Measurements from ENCODE around the gene CCDC192. TPM values are rescaled to one million over a fixed set of nuclear protein-coding genes. Genes with fewer than 3 reads are reported as not detected.

CCDC192 gene
- total RNA-seq, 2 experiments from 2014 or later = not detected

- ChIA-PET POLR2A (no interaction called here), CTCF (no interaction called here)
- DNase-seq = no peak
- no peaks in the 10 kb centered on the region for H3K36me3 ChIP-seq (ENCODE audit: insufficient read depth, low read length)
- no peak for ATAC-seq (ENCODE audit: poor library complexity)
- no peaks in the 10 kb centered on the region for H3K9me3 ChIP-seq (ENCODE audit: control insufficient read depth in 1 of 2, insufficient read depth in 1 of 2, low read length in 2 of 2)
- Mint-ChIP-seq H3K36me3 (ENCODE audit: low read depth) (no peaks in the 10 kb centered on the region), H3K27ac (no peak overlapping the region), H3K4me1 (ENCODE audit: low read depth) (no peaks in the 10 kb centered on the region), H3K27me3 (no peaks in the 10 kb centered on the region), H3K9me3 (no peaks in the 10 kb centered on the region), H3K4me3 (no peak overlapping the region)
- TF ChIP-seq, protein P1, sequence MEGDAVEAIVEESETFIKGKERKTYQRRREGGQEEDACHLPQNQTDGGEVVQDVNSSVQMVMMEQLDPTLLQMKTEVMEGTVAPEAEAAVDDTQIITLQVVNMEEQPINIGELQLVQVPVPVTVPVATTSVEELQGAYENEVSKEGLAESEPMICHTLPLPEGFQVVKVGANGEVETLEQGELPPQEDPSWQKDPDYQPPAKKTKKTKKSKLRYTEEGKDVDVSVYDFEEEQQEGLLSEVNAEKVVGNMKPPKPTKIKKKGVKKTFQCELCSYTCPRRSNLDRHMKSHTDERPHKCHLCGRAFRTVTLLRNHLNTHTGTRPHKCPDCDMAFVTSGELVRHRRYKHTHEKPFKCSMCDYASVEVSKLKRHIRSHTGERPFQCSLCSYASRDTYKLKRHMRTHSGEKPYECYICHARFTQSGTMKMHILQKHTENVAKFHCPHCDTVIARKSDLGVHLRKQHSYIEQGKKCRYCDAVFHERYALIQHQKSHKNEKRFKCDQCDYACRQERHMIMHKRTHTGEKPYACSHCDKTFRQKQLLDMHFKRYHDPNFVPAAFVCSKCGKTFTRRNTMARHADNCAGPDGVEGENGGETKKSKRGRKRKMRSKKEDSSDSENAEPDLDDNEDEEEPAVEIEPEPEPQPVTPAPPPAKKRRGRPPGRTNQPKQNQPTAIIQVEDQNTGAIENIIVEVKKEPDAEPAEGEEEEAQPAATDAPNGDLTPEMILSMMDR (IDR thresholded peaks at IDR 0.05) = no peak
- intact Hi-C loops (cut with DNase I, micrococcal nuclease) = no loop called here
- no peaks in the 10 kb centered on the region for H3K27me3 ChIP-seq (ENCODE audit: control insufficient read depth in 1 of 2, insufficient read depth in 2 of 2, low read length in 2 of 2)
- H3K4me3 ChIP-seq (ENCODE audit: low read length) = no peak overlapping the region
- no peak overlapping the region for H3K27ac ChIP-seq (ENCODE audit: low read depth in 1 of 2, low read length in 2 of 2)
- H3K4me1 ChIP-seq (ENCODE audit: insufficient read depth, low read length) = no peaks in the 10 kb centered on the region
Observed at GRCh38 chr5:127887282-127887681, 184.1 kb downstream of the CCDC192 start.

GRCh38 chr5:127891942-127892341 lies 188.8 kb downstream of the CCDC192 start:
- intact Hi-C loops (cut with DNase I, micrococcal nuclease) = no loop called here
- POLR2A ChIA-PET = no interaction called here
- no peak overlapping the region for H3K27ac Mint-ChIP-seq
- TF ChIP-seq, protein P1 (IDR thresholded peaks at IDR 0.05) = no peak
- no peaks in the 10 kb centered on the region for H3K27me3 ChIP-seq (ENCODE audit: control insufficient read depth in 1 of 2, insufficient read depth in 2 of 2, low read length in 2 of 2)
- H3K4me1 Mint-ChIP-seq (ENCODE audit: low read depth) = no peaks in the 10 kb centered on the region
- H3K9me3 ChIP-seq (ENCODE audit: control insufficient read depth in 1 of 2, insufficient read depth in 1 of 2, low read length in 2 of 2) = no peaks in the 10 kb centered on the region
- ATAC-seq (ENCODE audit: poor library complexity) (no peak), DNase-seq (no peak)
- no peak overlapping the region for H3K27ac ChIP-seq (ENCODE audit: low read depth in 1 of 2, low read length in 2 of 2)
- CTCF ChIA-PET = interaction anchor here (1.2 to 1.5 kb wide), 2 partner anchors 9 to 309 kb away, joined by 3 to 5 read pairs; no protein-coding TSS in a partner anchor
- H3K4me3 Mint-ChIP-seq = no peak overlapping the region
- H3K36me3 Mint-ChIP-seq (ENCODE audit: low read depth) = no peaks in the 10 kb centered on the region
- no peak overlapping the region for H3K4me3 ChIP-seq (ENCODE audit: low read length)
- no peaks in the 10 kb centered on the region for H3K9me3 Mint-ChIP-seq
- no peaks in the 10 kb centered on the region for H3K27me3 Mint-ChIP-seq
- H3K4me1 ChIP-seq (ENCODE audit: insufficient read depth, low read length) = no peaks in the 10 kb centered on the region
- no peaks in the 10 kb centered on the region for H3K36me3 ChIP-seq (ENCODE audit: insufficient read depth, low read length)

DNA sequence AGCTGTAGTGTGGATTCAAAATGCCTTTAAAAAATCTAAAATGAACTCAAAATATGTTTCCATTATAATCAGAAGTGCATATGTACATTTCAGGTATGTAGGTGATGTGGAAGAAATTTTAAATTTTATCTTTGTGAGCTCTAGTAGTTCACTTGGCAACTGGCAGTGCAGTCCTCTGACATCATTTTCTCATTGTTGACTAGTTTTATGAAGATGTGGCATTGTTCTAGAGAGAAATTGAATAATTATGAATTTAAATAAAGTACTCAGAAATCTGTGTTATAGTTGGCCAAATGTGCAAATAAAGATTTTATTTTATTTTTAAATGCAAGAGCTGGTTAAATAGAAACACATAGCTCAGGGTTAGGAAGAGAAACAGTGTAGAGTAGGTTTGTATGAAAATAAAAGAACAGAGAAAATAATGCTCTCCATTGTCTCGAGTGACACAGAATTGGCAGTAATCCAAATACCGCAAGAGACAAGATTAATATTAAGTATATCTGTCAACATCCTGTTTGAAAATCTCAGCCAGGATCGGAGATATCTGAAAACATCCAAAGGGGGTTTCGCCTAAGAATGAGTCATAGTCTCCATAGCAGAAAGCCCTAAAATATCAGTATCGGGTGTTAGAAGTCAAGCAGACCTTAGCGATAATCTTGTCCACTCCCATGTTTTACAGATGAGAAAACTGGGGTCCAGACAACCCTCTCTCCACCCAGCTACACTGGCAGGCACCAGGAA lies 189.4 kb downstream of the CCDC192 start:
- TF ChIP-seq, protein P1 (IDR thresholded peaks at IDR 0.05) = no peak
- Mint-ChIP-seq H3K4me1 (ENCODE audit: low read depth) (no peaks in the 10 kb centered on the region), H3K27ac (peak overlapping the region; percentile 60), H3K9me3 (no peaks in the 10 kb centered on the region), H3K36me3 (ENCODE audit: low read depth) (no peaks in the 10 kb centered on the region), H3K4me3 (no peak overlapping the region), H3K27me3 (no peaks in the 10 kb centered on the region)
- intact Hi-C loops (cut with DNase I, micrococcal nuclease) = no loop called here
- CTCF ChIA-PET = interaction anchor here (1.2 to 1.5 kb wide), 2 partner anchors 8 to 309 kb away, joined by 3 to 5 read pairs; no protein-coding TSS in a partner anchor
- peak; percentile 78 for ATAC-seq (ENCODE audit: poor library complexity)
- no peaks in the 10 kb centered on the region for H3K4me1 ChIP-seq (ENCODE audit: insufficient read depth, low read length)
- DNase-seq = peak in 3 of 14 experiments; percentile 49 to 60 (median 51)
- no peaks in the 10 kb centered on the region for H3K27me3 ChIP-seq (ENCODE audit: control insufficient read depth in 1 of 2, insufficient read depth in 2 of 2, low read length in 2 of 2)
- no peaks in the 10 kb centered on the region for H3K36me3 ChIP-seq (ENCODE audit: insufficient read depth, low read length)
- POLR2A ChIA-PET = interaction anchor here (0.8 kb wide), 1 partner anchor 192 kb away, joined by 3 read pairs; no protein-coding TSS in a partner anchor
- no peaks in the 10 kb centered on the region for H3K9me3 ChIP-seq (ENCODE audit: control insufficient read depth in 1 of 2, insufficient read depth in 1 of 2, low read length in 2 of 2)
- H3K4me3 ChIP-seq (ENCODE audit: low read length) = no peak overlapping the region
- H3K27ac ChIP-seq (ENCODE audit: low read depth in 1 of 2, low read length in 2 of 2) = no peak overlapping the region

All from CD4-positive, alpha-beta T cell (primary cell).